Stimulated activated CD4-positive, alpha-beta T cell treated with anti-CD3 and anti-CD28 coated beads, Interleukin-1b, Interleukin-23, amount 100 ng/mL, for 48 hours (primary cell): ENCODE data around the gene PRKN.

Experiments
- DNase-seq: peaks from one replicate; pipeline ENCODE4 v3.0.0-alpha.2; 2020

Gene PRKN

GRCh38 chr6:162273986-162274385 lies 453.6 kb downstream of the PRKN start:
- no peak for DNase-seq

GRCh38 chr6:162271922-162272321 lies 455.6 kb downstream of the PRKN start:
- DNase-seq: no peak

- DNase-seq: no peak
Measured at GRCh38 chr6:162270966-162271365, 456.6 kb downstream of the PRKN start.

GRCh38 chr6:162267641-162268040 lies 459.9 kb downstream of the PRKN start:
- DNase-seq: no peak

- DNase-seq: no peak
Measured at GRCh38 chr6:162267126-162267525, 460.4 kb downstream of the PRKN start.

- DNase-seq: no peak
Measured at GRCh38 chr6:162264581-162264980, 463.0 kb downstream of the PRKN start.

GRCh38 chr6:162262466-162263196 lies 464.9 kb downstream of the PRKN start:
- DNase-seq: no peak

GRCh38 chr6:162261598-162261997 lies 466.0 kb downstream of the PRKN start:
- DNase-seq: no peak

- peak; percentile 8 for DNase-seq
Measured at GRCh38 chr6:162260027-162260426, 467.5 kb downstream of the PRKN start.

- DNase-seq: no peak
Measured at GRCh38 chr6:162258647-162259046, 468.9 kb downstream of the PRKN start.

GRCh38 chr6:162256361-162256760 lies 471.2 kb downstream of the PRKN start:
- no peak for DNase-seq

GRCh38 chr6:162251257-162251656 lies 476.3 kb downstream of the PRKN start:
- no peak for DNase-seq

GRCh38 chr6:162249907-162250642 lies 477.5 kb downstream of the PRKN start:
- no peak for DNase-seq

GRCh38 chr6:162245830-162246420 lies 481.6 kb downstream of the PRKN start:
- DNase-seq: no peak

- no peak for DNase-seq
Measured at GRCh38 chr6:162244031-162244430, 483.5 kb downstream of the PRKN start.

- no peak for DNase-seq
Measured at GRCh38 chr6:162242915-162243314, 484.7 kb downstream of the PRKN start.

GRCh38 chr6:162239330-162239729 lies 488.2 kb downstream of the PRKN start:
- DNase-seq: no peak

- DNase-seq: no peak
Measured at GRCh38 chr6:162238675-162239074, 488.9 kb downstream of the PRKN start.

- DNase-seq: no peak
Measured at GRCh38 chr6:162237331-162237730, 490.2 kb downstream of the PRKN start.

- DNase-seq: no peak
Measured at GRCh38 chr6:162234631-162235030, 492.9 kb downstream of the PRKN start.

GRCh38 chr6:162230147-162230752 lies 497.3 kb downstream of the PRKN start:
- DNase-seq: no peak

- DNase-seq: no peak
Measured at GRCh38 chr6:162229093-162229492, 498.5 kb downstream of the PRKN start.

GRCh38 chr6:162226803-162227202 lies 500.8 kb downstream of the PRKN start:
- no peak for DNase-seq

- no peak for DNase-seq
Measured at GRCh38 chr6:162222521-162222920, 505.0 kb downstream of the PRKN start.
